Keratinocyte (primary cell): ENCODE data around the gene TUBGCP6. TPM values are rescaled to one million over a fixed set of nuclear protein-coding genes. Genes with fewer than 3 reads are reported as not detected.

ENCODE experiments used
- DNase-seq: peaks from one replicate; pipeline ENCODE4 v3.0.0-alpha.2; 2011; ENCODE audit warnings: low read depth, missing footprints, low spot score
- FAIRE-seq: peaks from 2 replicates; lab custom pipeline; 2011; peaks lifted over from hg19 to GRCh38; lab: Jason Lieb, UNC
- H2AFZ ChIP-seq: 2 replicates; pipeline ENCODE4 v1.6.0; 2012; ENCODE audit warnings: low read length, control low read depth, inconsistent platforms; ENCODE audit not compliant: control insufficient read depth
- H3K27ac ChIP-seq: 2 replicates; pipeline ENCODE4 v1.5.1; 2011; ENCODE audit warnings: low read length; ENCODE audit not compliant: control insufficient read depth, insufficient read depth
- H3K27me3 ChIP-seq: 3 replicates; pipeline ENCODE4 v1.6.0; 2011; ENCODE audit warnings: low read length; ENCODE audit not compliant: control insufficient read depth, insufficient read depth; ENCODE audit errors: extremely low read depth
- H3K36me3 ChIP-seq, 2 experiments: 2 replicates in 1 of 2; 3 replicates in 1 of 2; pipeline ENCODE4 v1.5.1; 2011; ENCODE audit warnings: low read length in 2 of 2, mild to moderate bottlenecking in 1 of 2; ENCODE audit not compliant: control insufficient read depth in 2 of 2, insufficient read depth in 2 of 2; ENCODE audit errors: extremely low read depth in 1 of 2
- H3K4me1 ChIP-seq: 3 replicates; pipeline ENCODE4 v1.5.1; 2011; ENCODE audit warnings: low read length; ENCODE audit not compliant: control insufficient read depth, insufficient read depth; ENCODE audit errors: extremely low read depth
- H3K4me2 ChIP-seq: 3 replicates; pipeline ENCODE4 v1.6.0; 2011; ENCODE audit warnings: low read depth, low read length; ENCODE audit not compliant: control insufficient read depth, insufficient read depth; ENCODE audit errors: extremely low read depth
- H3K4me3 ChIP-seq, 3 experiments: fragments of 200-600 bp in 1 of 3; sonication (generic) in 1 of 3; 2 replicates in 2 of 3; 3 replicates in 1 of 3; pipeline ENCODE4 v1.5.1; 2011 to 2016; ENCODE audit warnings: low read length in 3 of 3, mild to moderate bottlenecking in 3 of 3, control low read depth in 2 of 3, inconsistent platforms in 1 of 3, low read depth in 1 of 3, mixed read lengths in 1 of 3, mixed run types in 1 of 3, moderate library complexity in 1 of 3; ENCODE audit not compliant: control insufficient read depth in 2 of 3, insufficient read depth in 2 of 3; ENCODE audit errors: extremely low read depth in 1 of 3
- H3K79me2 ChIP-seq: 2 replicates; pipeline ENCODE4 v1.6.0; 2012; ENCODE audit warnings: low read length; ENCODE audit not compliant: control insufficient read depth, insufficient read depth
- H3K9ac ChIP-seq: 3 replicates; pipeline ENCODE4 v1.6.0; 2011; ENCODE audit warnings: low read length; ENCODE audit not compliant: control insufficient read depth, insufficient read depth; ENCODE audit errors: extremely low read depth
- H3K9me1 ChIP-seq: 3 replicates; pipeline ENCODE4 v1.6.0; 2011; ENCODE audit warnings: low read length; ENCODE audit not compliant: control insufficient read depth, insufficient read depth; ENCODE audit errors: extremely low read depth
- H3K9me3 ChIP-seq: 2 replicates; pipeline ENCODE4 v1.5.1; 2012; ENCODE audit warnings: low read depth, low read length; ENCODE audit not compliant: control insufficient read depth
- H4K20me1 ChIP-seq: 3 replicates; pipeline ENCODE4 v1.6.0; 2011; ENCODE audit warnings: low read length; ENCODE audit not compliant: control insufficient read depth, insufficient read depth; ENCODE audit errors: extremely low read depth
- EZH2 ChIP-seq: IDR thresholded peaks from one replicate; pipeline ENCODE4 v1.6.1; 2012; ENCODE audit warnings: inconsistent platforms, mild to moderate bottlenecking, low read length, moderate library complexity
- dilution Hi-C: fragments of 300-500 bp; cut with MboI; formaldehyde crosslinking; loops from one replicate; pipeline ENCODE4 v1.7.0; 2020; ENCODE audit warnings: low sequenced_read_pairs; ENCODE audit not compliant: extremely low pct_ligation_motif_present
- polyA plus RNA-seq, 5 experiments: library from polyadenylated mRNA; depleted of rRNA in 3 of 5; stranded (reverse) in 3 of 5; stranded (forward) in 1 of 5; unstranded in 1 of 5; fragments of >200 nt; gene quantifications; 1 replicate in 1 of 5; 2 replicates in 3 of 5; 3 replicates in 1 of 5; pipeline versions ENCODE4 v1.2.1 to v1.2.3, GENCODE V29; 2011 to 2012; ENCODE audit warnings: missing spikeins in 2 of 5, low read depth in 1 of 5, low replicate concordance in 1 of 5
- TF ChIP-seq, protein P1 (sequence below), 3 experiments: IDR thresholded peaks in 1 of 3; conservative IDR thresholded peaks in 1 of 3; optimal IDR thresholded peaks in 1 of 3; 2 replicates in 2 of 3; 3 replicates in 1 of 3; pipeline versions ENCODE3 to v1.5.1; 2011; ENCODE audit warnings: low read length in 3 of 3, mild to moderate bottlenecking in 3 of 3, moderate library complexity in 2 of 3, control low read depth in 1 of 3, inconsistent platforms in 1 of 3; ENCODE audit not compliant: insufficient read depth in 2 of 3; ENCODE audit errors: extremely low read depth in 1 of 3

TUBGCP6 gene
- polyA plus RNA-seq, 1 donor (not counting 4 experiments of a cell fraction or from before 2014, with no cell fraction given), result 10.1 TPM

DNA sequence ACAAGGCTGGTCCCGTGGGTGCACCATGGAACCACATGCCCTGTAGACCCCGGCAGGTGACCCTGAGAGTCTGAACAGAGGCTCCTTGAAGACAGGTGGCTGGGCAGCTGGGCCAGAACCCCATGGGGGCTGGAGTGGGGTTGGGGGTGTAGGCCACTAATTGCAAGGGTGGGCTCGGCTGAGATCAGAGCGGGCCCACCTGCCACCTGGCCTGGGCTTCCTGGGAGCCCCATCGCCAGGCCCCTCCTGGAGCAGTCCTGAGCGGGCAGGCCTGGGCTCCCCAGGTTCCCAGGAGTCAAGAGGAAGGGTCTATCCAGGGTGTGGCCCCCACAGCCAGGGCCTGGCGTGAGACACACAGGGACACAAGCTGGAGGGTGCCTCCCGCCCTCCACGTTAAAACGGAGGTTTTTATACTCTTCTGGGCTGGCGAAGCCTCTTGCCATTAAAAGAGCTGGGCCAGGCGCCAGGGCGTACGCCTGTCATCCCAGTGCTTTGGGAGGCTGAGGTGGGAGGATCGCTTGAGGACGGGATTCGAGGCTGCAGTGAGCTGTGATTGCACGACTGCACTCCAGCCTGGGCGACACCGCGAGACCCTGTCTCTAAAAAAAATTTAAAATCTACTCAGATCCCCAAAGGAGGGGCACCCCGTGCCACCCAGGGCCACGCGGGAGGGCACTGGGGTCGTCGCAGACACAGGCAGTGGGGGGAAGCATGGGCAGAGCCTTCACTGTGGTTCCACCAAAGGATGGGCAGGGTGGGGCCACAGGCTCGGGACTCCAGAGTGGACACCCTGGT is 63.9 kb downstream of the TUBGCP6 start:
- dilution Hi-C loops, result no loop called here
- no peaks in the 10 kb centered on the region for H4K20me1 ChIP-seq
- H3K9me1 ChIP-seq, result no peaks in the 10 kb centered on the region
- no peak for DNase-seq
- no peak overlapping the region for H3K4me3 ChIP-seq
- no peaks in the 10 kb centered on the region for H3K36me3 ChIP-seq
- no peak for TF ChIP-seq EZH2
- TF ChIP-seq, protein P1, sequence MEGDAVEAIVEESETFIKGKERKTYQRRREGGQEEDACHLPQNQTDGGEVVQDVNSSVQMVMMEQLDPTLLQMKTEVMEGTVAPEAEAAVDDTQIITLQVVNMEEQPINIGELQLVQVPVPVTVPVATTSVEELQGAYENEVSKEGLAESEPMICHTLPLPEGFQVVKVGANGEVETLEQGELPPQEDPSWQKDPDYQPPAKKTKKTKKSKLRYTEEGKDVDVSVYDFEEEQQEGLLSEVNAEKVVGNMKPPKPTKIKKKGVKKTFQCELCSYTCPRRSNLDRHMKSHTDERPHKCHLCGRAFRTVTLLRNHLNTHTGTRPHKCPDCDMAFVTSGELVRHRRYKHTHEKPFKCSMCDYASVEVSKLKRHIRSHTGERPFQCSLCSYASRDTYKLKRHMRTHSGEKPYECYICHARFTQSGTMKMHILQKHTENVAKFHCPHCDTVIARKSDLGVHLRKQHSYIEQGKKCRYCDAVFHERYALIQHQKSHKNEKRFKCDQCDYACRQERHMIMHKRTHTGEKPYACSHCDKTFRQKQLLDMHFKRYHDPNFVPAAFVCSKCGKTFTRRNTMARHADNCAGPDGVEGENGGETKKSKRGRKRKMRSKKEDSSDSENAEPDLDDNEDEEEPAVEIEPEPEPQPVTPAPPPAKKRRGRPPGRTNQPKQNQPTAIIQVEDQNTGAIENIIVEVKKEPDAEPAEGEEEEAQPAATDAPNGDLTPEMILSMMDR (optimal IDR thresholded peaks at IDR 0.05 in 1 of 3, IDR thresholded peaks at IDR 0.05 in 1 of 3, conservative IDR thresholded peaks at IDR 0.05 in 1 of 3; ENCODE audit: extremely low read depth in 1 of 3, insufficient read depth in 2 of 3, low read length in 3 of 3), result no peak
- no peaks in the 10 kb centered on the region for H3K9me3 ChIP-seq
- no peak for FAIRE-seq
- H3K27ac ChIP-seq, result no peak overlapping the region
- H3K9ac ChIP-seq, result no peak overlapping the region
- no peak overlapping the region for H3K4me2 ChIP-seq
- H2AFZ ChIP-seq, result no peak overlapping the region
- no peaks in the 10 kb centered on the region for H3K4me1 ChIP-seq
- H3K79me2 ChIP-seq, result no peaks in the 10 kb centered on the region
- H3K27me3 ChIP-seq, result no peaks in the 10 kb centered on the region

DNA sequence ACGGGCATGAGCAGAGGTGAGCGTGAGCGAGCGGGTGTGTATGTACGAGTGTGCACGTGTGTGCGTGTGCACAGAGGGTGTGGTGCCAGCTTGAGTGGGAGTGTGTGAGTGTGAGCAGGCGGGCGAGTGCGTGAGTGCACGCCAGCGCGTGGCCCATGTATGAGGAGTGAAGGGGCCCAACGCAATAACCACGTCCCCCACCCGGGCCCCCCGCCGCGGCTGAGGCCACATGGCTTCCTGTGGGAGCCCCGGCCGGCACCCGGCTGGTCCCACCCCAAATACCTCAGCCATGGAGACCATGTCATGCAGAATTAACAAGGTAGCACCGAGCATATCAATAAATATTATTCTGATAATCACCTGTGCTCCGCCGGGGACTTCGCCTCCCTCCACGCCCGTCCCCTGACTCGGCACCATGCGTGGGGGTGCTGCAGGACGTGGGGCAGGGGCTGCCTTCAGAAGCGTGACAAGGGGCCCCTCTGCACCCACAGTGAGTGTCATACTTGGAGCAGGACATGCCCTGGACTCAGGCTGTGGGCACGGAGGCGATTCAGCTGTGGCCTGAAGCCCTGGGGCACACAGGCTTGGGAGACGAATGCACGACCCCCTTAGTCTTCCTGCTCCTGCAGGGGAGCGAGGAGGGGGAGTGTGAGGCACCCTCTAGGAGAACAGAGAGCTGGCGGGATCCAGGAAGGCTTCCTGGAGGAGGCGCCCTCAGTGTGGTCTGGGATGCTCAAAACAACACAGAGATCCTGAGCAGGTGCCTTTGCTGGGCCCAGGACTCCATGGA is 64.7 kb downstream of the TUBGCP6 start:
- no peaks in the 10 kb centered on the region for H3K9me3 ChIP-seq
- FAIRE-seq (no peak), DNase-seq (no peak)
- no peak overlapping the region for H3K27ac ChIP-seq
- H2AFZ ChIP-seq, result no peak overlapping the region
- no peaks in the 10 kb centered on the region for H3K4me1 ChIP-seq
- no peaks in the 10 kb centered on the region for H3K9me1 ChIP-seq
- dilution Hi-C loops, result no loop called here
- no peaks in the 10 kb centered on the region for H4K20me1 ChIP-seq
- H3K4me3 ChIP-seq, result no peak overlapping the region
- H3K4me2 ChIP-seq, result no peak overlapping the region
- no peaks in the 10 kb centered on the region for H3K27me3 ChIP-seq
- H3K79me2 ChIP-seq, result no peaks in the 10 kb centered on the region
- H3K36me3 ChIP-seq, result no peaks in the 10 kb centered on the region
- no peak overlapping the region for H3K9ac ChIP-seq
- TF ChIP-seq, protein P1 (optimal IDR thresholded peaks at IDR 0.05 in 1 of 3, IDR thresholded peaks at IDR 0.05 in 1 of 3, conservative IDR thresholded peaks at IDR 0.05 in 1 of 3; ENCODE audit: extremely low read depth in 1 of 3, insufficient read depth in 2 of 3, low read length in 3 of 3), result no peak
- TF ChIP-seq EZH2, result no peak
